OCI-LY3 (cell line): Measurements from ENCODE around the gene TMEM219.

ENCODE experiments used
- H2AFZ ChIP-seq: fragments of 200-600, 300-600 bp; shearing (Covaris generic); 2 replicates; pipeline ENCODE4 v1.6.0; 2014; ENCODE audit warnings: antibody characterized with exemption, low read depth, low read length
- H3K27ac ChIP-seq: fragments of 200-600, 300-600 bp; sonication (generic); 2 replicates; pipeline ENCODE4 v1.5.1; 2014; ENCODE audit warnings: mild to moderate bottlenecking, low read length, moderate library complexity, mixed read lengths
- H3K27me3 ChIP-seq: fragments of 200-600, 300-600 bp; sonication (generic); 2 replicates; pipeline ENCODE4 v1.6.1; 2014; ENCODE audit warnings: low read depth, low read length, mixed read lengths
- H3K36me3 ChIP-seq: fragments of 200-600, 300-600 bp; sonication (generic); replicated peaks from 2 replicates; pipeline ENCODE3; 2014; ENCODE audit warnings: low read depth, low read length, mixed read lengths
- H3K4me1 ChIP-seq: fragments of 300-600, 200-600 bp; sonication (generic); 2 replicates; pipeline ENCODE4 v1.6.1; 2014; ENCODE audit warnings: low read length, mixed read lengths
- H3K4me2 ChIP-seq: fragments of 200-600, 300-600 bp; sonication (generic); 2 replicates; pipeline ENCODE4 v1.6.1; 2014; ENCODE audit warnings: low read length, mixed read lengths
- H3K4me3 ChIP-seq: fragments of 300-600, 200-600 bp; sonication (generic); 2 replicates; pipeline ENCODE4 v1.5.1; 2014; ENCODE audit warnings: antibody characterized with exemption, mild to moderate bottlenecking, low read length, moderate library complexity
- H3K79me2 ChIP-seq: fragments of 300-600, 200-600 bp; shearing (Covaris generic); 2 replicates; pipeline ENCODE4 v1.6.1; 2014; ENCODE audit warnings: mild to moderate bottlenecking, low read length, mixed read lengths
- H3K9ac ChIP-seq: fragments of 300-600, 200-600 bp; shearing (Covaris generic); 2 replicates; pipeline ENCODE4 v1.6.0; 2014; ENCODE audit warnings: mild to moderate bottlenecking, low read length, moderate library complexity
- H3K9me3 ChIP-seq: fragments of 200-600, 300-600 bp; shearing (Covaris generic); 2 replicates; pipeline ENCODE4 v1.6.1; 2014; ENCODE audit warnings: low read length, mixed read lengths; ENCODE audit not compliant: insufficient read depth
- H4K20me1 ChIP-seq: fragments of 200-600, 300-600 bp; sonication (generic); 2 replicates; pipeline ENCODE4 v1.6.1; 2016; ENCODE audit warnings: low read length, mixed read lengths; ENCODE audit not compliant: insufficient read depth
- CTCF ChIP-seq: fragments of 200-600, 300-600 bp; sonication (generic); IDR thresholded peaks from 2 replicates; pipeline ENCODE4 v1.5.1; 2014; ENCODE audit warnings: antibody characterized with exemption, low read length, low read depth
- EZH2phosphoT487 ChIP-seq: fragments of 200-600 bp; shearing (Covaris generic); IDR thresholded peaks from 2 replicates; pipeline ENCODE4 v1.6.1; 2018; ENCODE audit warnings: antibody characterized with exemption, mixed run types, low read depth

The TMEM219 gene

GRCh38 chr16:29972992-29973383, 11.1 kb downstream of the TMEM219 start:
- Histone ChIP-seq H3K27me3 (no peaks in the 10 kb centered on the region), H2AFZ (peak overlapping the region; percentile 54; the same call in 1 of the 2 replicates), H3K9ac (peak overlapping the region; percentile 7; the same call in 1 of the 2 replicates), H3K9me3 (no peaks in the 10 kb centered on the region), H3K4me3 (peak overlapping the region; percentile 98), H3K4me2 (peak overlapping the region; percentile 99), H4K20me1 (peaks cover 25% of the 10 kb centered on the region; the same call in 1 of the 2 replicates), H3K4me1 (peaks cover 22% of the 10 kb centered on the region), H3K79me2 (peaks cover 40% of the 10 kb centered on the region), H3K27ac (no peak overlapping the region), H3K36me3 (peaks cover 5% of the 10 kb centered on the region)
- TF ChIP-seq CTCF = no peak
- no peak for TF ChIP-seq EZH2phosphoT487

- peaks cover 40% of the 10 kb centered on the region for H3K79me2 ChIP-seq
- H3K4me2 ChIP-seq = peak within 1 kb of the TSS; percentile 99
- peak within 1 kb of the TSS; percentile 98 for H3K9ac ChIP-seq
- no peaks in the 10 kb centered on the region for H3K27me3 ChIP-seq
- H4K20me1 ChIP-seq = peaks cover 25% of the 10 kb centered on the region; the same call in 1 of the 2 replicates
- H3K4me3 ChIP-seq = peak within 1 kb of the TSS; percentile 98
- no peak for TF ChIP-seq CTCF
- TF ChIP-seq EZH2phosphoT487 = no peak
- peaks cover 9% of the 10 kb centered on the region for H3K36me3 ChIP-seq
- peak within 1 kb of the TSS; percentile 48 for H3K27ac ChIP-seq
- H2AFZ ChIP-seq = peak within 1 kb of the TSS; percentile 78; the same call in 1 of the 2 replicates
- peaks cover 22% of the 10 kb centered on the region for H3K4me1 ChIP-seq
- H3K9me3 ChIP-seq = no peaks in the 10 kb centered on the region
These were observed 11.7 kb downstream of the TMEM219 start, which contains the start of gene TAOK2 for GRCh38 chr16:29973384-29974246. Gene TAOK2 (plus strand): TSS chr16:29973868. CDS start chr16:29977773, 3,905 bp downstream.

- peak overlapping the region; percentile 98 for H3K9ac ChIP-seq
- H3K36me3 ChIP-seq = peaks cover 17% of the 10 kb centered on the region
- no peaks in the 10 kb centered on the region for H3K9me3 ChIP-seq
- peak overlapping the region; percentile 48 for H3K27ac ChIP-seq
- peak overlapping the region; percentile 98 for H3K4me3 ChIP-seq
- H3K4me1 ChIP-seq = peaks cover 22% of the 10 kb centered on the region
- H3K4me2 ChIP-seq = peak overlapping the region; percentile 99
- H3K79me2 ChIP-seq = peaks cover 40% of the 10 kb centered on the region
- H3K27me3 ChIP-seq = no peaks in the 10 kb centered on the region
- no peak for TF ChIP-seq EZH2phosphoT487
- no peak for TF ChIP-seq CTCF
- H4K20me1 ChIP-seq = peaks cover 25% of the 10 kb centered on the region; the same call in 1 of the 2 replicates
- 0 out of 2 replicates have a peak overlapping the region, but pooled peaks have one; percentile 78 for H2AFZ ChIP-seq
These were observed 12.6 kb downstream of the TMEM219 start for GRCh38 chr16:29974291-29975133.
